NK-92 (cell line): ENCODE data around the gene INTS15.

Experiments used
- DNase-seq: peaks from one replicate; lab custom pipeline; 2025; ENCODE audit not compliant: unreplicated experiment; lab: John Stamatoyannopoulos, UW

The INTS15 gene

GRCh38 chr7:6589829-6590644 lies at the start of gene INTS15:
Gene INTS15 (plus strand): TSS chr7:6590021. CDS start chr7:6590284, 263 bp downstream.
- DNase-seq, result no peak

- no peak for DNase-seq
These were observed 47.5 kb upstream of the INTS15 start for GRCh38 chr7:6542368-6542767.

GRCh38 chr7:6545398-6546126 lies 44.3 kb upstream of the INTS15 start:
- DNase-seq, result no peak

GRCh38 chr7:6546498-6547251 lies 43.1 kb upstream of the INTS15 start:
- no peak for DNase-seq

GRCh38 chr7:6547400-6547799 lies 42.4 kb upstream of the INTS15 start:
- DNase-seq, result no peak

GRCh38 chr7:6551016-6551511 lies 38.8 kb upstream of the INTS15 start, which contains the start of gene GRID2IP:
Gene GRID2IP (minus strand): TSS chr7:6551461. CDS start chr7:6551436, 25 bp downstream.
- DNase-seq, result no peak

- no peak for DNase-seq
These were observed 36.3 kb upstream of the INTS15 start for GRCh38 chr7:6553448-6554044.

- no peak for DNase-seq
These were observed 35.0 kb upstream of the INTS15 start for GRCh38 chr7:6554848-6555247.

GRCh38 chr7:6556196-6556595 lies 33.6 kb upstream of the INTS15 start:
- DNase-seq, result no peak

- DNase-seq, result no peak
These were observed 31.0 kb upstream of the INTS15 start for GRCh38 chr7:6558837-6559236.

- DNase-seq, result no peak
These were observed 29.9 kb upstream of the INTS15 start for GRCh38 chr7:6559896-6560295.

GRCh38 chr7:6562106-6562505 lies 27.7 kb upstream of the INTS15 start:
- no peak for DNase-seq

GRCh38 chr7:6563936-6564770 lies 25.7 kb upstream of the INTS15 start:
- no peak for DNase-seq

GRCh38 chr7:6565655-6566054 lies 24.2 kb upstream of the INTS15 start:
- DNase-seq, result no peak

- no peak for DNase-seq
These were observed 21.9 kb upstream of the INTS15 start for GRCh38 chr7:6567886-6568285.

GRCh38 chr7:6571160-6571779 lies 18.6 kb upstream of the INTS15 start:
- no peak for DNase-seq

- no peak for DNase-seq
These were observed 14.4 kb upstream of the INTS15 start for GRCh38 chr7:6575281-6576023.

GRCh38 chr7:6576024-6576866 lies 13.6 kb upstream of the INTS15 start:
- no peak for DNase-seq
